HG03045 (cell line): ENCODE data around the gene RBMS3.

Experiments used
- ATAC-seq: cut with Tn5 transposase; IDR thresholded peaks from one replicate; pipeline ENCODE4 v1.9.1; 2021; ENCODE audit warnings: mild to moderate bottlenecking, moderate library complexity; ENCODE audit not compliant: unreplicated experiment

Gene RBMS3

GRCh38 chr3:29275309-29275708 lies 5.6 kb upstream of the RBMS3 start:
- ATAC-seq: no peak

DNA sequence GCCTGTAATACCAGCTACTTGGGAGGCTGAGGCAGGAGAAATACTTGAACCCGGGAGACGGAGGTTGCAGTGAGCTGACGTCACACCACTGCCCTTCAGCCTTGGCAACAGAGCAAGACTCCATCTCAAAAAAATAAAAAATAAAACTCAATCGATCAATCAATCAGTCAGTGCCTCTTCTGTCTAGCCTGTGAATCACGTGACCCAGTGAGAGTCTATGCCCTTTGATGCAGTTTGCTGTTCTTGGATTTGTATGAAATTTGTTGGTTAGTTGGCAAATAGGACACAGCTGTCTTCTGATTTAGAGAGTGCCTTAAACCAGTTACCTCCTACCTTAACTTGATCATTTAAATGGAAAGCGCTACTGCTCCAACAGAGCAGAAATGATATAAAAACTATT lies 3.6 kb upstream of the RBMS3 start:
- ATAC-seq: no peak

- no peak for ATAC-seq
Measured at GRCh38 chr3:29279286-29279685, 1.6 kb upstream of the RBMS3 start.

DNA sequence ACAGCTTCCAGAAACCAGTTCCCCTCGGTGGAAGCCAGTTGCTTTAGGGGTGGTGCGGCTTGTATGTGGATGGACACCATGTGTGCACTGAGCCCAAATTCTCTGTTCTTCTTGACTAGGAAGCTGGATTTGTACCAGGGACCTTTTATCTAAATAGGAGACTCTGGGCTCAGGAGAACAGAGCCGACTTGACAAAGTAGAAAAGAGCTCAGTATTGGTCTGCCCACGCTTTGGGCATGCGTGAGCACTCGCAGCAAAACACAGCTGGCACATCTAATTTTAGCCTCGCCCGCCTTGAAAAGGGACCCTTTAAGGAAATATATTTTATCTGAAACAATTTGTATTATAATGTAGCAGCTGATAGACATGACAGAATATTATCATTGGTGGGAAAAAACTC lies 1.1 kb upstream of the RBMS3 start:
- ATAC-seq: no peak

DNA sequence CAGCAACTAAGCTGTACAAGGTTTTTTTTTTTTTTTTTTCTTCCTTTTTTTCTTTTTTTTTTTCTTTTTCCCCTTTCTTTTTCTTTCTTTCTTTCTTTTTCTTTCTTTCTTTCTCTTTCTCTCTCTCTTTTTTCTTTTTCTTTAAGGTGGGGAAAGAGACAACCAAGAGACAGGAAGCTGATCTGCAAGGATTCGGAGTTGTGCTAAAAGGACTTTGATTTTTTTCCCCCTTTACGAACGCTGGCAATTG lies 148 bp downstream of the RBMS3 start:
- ATAC-seq: no peak

DNA sequence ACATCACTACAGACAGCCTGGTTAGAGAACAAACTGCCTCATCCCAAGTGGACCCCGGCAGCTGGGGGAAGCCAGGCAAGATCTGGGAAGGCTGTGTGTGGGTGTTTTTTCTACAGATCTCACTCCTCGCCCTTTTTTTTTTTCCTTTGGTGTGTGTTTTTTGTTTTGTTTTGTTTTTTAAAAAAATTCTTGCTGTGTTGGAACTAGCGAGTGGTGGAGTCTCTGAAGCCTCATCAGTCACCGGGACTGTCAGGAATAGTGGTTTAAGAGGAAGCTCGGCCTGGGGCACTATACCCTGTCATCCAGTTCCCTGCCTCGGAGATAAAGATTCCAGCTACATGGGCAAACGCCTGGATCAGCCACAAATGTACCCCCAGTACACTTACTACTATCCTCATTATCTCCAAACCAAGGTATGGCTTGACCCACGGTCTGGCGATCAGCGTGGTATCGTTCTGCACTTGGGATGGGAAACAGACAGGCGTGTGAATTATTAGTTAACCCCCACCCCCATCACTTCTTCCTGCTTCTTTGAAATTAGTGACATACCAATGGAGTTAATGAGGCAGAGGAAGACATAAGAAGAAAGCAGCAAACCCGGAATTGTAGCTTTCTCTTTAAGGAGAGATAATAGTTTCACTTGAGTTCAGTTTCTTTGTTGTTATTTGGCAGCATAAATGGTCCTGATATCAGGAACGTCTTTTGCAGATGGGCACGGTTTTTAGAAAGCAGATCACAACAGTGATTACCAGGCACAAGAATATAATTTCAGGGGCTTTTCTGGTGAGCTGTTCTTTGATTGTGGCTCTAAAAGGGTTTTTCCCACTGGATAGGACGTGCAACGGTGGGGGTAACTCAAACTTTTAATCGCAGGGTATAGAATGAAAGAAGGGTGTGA lies 722 bp downstream of the RBMS3 start:
- ATAC-seq: peak; percentile 74

GRCh38 chr3:29282427-29283230 lies 1.8 kb downstream of the RBMS3 start:
- ATAC-seq: no peak

DNA sequence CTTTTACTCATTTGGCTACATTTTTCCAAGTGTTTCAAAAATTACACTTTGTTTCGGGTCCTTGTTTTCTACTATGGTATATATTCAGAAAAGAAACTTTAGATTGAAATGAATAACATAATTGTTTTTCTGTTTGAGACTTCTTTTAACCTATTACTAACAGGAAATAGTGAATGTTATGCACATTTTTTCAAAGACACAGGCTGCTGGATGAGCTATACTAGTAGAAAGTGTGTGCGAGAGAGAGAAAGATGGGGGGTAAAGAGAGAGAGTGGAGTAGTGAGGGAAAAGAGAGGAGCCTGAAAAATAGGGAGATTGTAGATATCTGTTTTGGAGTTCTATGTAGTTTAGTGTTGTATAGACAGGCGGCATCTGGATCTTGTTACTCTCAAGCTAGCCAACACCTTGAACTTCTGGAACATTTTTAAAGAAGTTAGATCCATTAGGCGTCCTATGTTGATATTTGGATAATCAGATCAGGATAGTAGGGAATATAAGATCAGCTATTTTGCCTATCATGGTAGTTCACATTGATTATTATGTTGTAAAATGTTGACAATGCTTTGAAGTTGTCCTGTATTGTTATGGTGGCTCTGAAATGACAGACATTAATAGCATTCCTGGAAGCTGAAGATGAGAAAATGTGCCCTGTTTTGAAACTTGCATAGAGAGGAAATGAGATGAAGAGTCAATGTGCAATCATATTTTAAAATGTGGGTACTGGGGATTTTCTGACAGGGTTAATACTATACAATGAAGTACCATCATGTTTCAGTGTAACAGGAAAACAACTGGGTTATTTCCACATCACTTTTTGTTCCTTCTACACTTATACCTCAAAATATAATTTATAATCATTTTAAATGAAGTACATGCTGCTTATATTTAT lies 2.6 kb downstream of the RBMS3 start:
- ATAC-seq: no peak

DNA sequence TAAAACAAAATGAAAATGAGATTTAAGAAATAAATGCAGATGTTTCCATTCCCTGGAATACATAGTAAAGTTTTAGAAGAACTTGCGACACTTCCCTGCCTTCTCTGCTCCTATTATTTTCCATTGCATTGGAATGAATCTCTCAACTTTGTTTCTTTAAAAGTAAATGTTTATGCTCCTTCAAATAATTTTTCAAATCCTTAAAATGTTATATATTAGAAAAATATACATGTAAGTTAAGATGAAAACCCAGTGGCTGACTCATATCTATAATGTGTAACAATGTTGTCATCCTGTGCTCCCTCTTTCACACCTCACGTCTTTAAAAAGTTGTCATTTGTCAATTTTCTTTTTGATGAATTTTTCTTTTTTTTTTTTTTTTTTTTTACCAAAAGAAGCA lies 3.6 kb downstream of the RBMS3 start:
- ATAC-seq: no peak

DNA sequence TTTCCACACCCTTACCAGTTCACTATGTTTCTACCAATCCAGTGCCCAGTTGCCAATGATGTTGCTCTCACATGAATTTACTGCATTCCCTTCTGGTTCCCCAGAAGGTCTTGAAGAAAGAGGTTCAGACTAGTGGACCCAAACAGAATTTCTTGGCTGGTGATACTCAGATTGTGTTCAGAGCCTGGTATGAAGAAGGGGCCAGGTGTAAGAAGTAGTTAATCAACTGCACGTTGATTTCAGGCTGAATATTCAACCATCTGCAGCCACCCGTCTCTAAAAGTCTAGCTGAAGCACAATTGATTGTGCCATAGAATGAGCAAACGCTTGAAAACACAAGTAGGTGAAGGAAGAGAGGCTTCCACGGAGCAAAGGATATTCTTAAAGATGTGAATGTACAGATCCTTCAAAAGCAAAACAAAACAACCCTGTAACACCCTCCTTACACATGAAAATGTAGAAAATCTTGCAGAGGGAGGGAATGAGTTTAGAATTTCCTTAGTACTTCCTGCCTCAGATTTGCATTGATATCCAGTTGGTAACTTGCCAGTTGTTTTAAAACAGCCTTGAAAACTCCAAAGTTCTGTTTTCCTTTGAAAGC lies 4.7 kb downstream of the RBMS3 start:
- ATAC-seq: no peak

DNA sequence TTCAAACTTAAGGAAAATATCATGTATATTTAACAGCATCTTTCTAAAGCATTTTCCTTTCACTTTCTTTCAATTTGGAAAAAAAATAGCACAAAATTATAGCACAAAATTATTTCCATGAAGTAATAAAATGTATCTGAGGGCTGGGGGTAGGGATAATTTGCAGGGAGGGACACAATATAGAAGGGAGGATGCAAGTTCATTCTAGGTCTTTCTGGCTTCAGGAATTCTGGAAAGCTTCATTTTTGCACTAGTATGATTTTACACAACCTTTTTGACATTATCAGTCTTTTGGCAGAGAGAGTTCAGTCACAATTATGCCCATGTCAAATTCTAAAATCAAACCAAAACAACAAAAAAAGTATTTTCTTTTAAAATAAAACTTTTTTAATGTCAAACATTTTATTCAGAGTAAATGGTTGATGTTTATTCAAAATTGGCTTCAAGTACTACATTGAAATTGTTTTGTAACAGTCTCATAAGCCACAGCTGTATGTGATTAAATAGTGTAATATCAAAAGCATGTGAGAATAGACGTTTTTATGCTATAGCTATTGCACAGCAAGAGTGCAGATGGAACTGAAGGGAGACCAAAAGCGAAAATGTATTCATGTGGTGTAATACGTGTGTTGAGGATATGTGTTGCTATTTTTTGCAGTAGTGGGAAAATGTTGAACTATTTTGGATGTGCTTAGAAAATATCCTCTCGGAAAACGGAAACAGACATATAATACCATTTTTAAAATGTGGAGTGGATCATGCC lies 5.8 kb downstream of the RBMS3 start:
- no peak for ATAC-seq

DNA sequence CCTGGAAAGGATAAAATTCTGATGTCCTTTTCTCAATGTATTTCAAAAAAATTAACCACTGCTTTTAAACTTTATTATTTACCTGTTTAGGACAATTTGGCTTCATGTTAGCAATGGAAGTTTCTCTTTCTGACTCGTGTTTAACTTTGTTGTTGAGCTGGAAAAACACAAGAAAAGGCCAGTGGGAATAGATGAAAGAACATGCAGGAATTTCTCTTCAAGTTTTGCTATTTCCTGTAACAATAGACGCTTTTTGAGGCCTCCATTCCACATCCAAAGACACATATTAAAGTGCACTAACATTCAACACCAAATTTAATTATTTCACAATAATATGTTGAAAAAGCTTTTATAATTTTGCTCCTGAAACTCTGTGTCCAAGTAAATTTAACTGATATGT lies 9.7 kb downstream of the RBMS3 start:
- ATAC-seq: no peak

DNA sequence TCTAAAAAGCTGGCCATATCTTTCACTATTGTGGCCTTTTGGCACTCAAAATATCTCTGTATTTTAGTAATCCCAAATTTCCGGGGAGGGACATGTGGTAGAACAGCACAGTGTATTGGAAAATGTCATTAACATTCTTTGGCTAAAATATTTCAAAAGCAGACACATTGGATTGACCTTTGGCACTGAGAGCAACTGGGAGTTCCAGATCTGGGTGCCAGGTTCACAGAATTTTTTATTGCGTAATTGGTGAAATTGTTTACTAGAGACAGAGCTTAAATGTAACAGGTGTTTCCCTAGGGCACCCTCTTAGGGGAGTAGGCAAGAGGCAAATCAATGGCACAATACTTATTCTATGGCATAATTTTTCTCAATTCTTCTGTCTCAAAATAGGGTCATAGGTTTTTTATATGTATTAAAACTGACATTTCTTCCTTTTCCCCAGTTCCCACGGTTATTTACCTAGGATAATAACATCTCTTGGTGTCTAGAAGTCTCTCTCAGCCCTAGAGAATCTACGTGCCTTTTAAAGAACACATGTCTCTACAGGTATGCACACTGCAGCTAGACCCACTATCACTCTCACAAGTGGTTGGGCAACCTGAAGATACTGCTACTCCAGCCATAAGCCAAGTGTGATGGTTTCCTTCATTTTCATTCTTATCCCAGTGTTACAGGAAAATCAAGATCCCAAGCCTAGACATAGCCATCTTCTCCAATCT lies 10.6 kb downstream of the RBMS3 start:
- ATAC-seq: no peak

DNA sequence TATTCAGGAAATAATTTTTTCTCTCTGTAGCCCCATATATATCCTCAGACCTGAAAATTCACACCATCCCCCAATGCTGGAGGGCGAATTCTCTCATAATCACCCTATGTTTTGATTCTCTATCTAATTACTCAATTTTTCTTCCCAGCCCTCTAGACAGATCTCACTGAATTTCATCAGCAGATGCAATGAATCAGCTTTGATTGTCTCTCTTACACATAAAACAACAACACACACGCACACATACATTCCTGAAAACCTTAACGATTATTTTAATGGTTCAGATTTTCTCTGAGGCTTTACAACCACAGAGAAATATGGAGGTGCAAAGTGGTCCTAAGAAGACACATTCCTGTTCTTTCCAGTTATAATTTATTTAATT lies 11.1 kb downstream of the RBMS3 start:
- ATAC-seq: no peak

- no peak for ATAC-seq
Measured at GRCh38 chr3:29293421-29293820, 12.6 kb downstream of the RBMS3 start.

- ATAC-seq: no peak
Measured at GRCh38 chr3:29297998-29298397, 17.1 kb downstream of the RBMS3 start.

DNA sequence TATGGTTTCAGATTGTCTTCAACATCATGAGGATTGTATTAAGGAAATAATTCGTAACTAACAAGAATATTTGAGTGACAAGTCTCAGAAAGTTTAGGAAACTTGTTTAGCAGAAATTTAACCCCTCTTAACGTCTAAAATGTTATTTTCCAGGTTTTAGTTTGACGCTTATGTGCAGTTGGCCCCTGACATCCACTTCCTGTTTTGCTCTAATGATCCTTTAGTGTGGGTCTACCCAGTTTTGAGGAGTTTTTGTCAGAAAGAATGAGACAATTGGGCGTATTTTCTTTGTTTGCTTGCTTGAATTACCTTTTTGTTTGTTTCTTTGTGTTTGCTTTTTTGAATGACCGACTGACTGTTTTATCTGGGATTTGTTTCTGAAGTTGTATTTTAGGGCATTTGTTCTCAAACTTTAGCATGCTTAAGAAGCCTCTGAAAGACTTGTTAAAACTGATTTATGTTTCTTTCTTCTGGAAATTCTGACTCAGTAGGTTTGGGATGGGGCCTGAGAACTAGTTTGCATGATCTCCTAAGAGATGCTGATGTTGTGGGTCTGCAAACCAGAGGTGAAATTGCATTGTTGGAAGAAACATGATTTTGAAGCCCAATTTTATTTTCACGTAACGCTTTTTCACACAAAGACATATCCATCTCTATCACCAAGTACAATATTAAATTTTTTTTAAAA lies 20.6 kb downstream of the RBMS3 start:
- no peak for ATAC-seq

DNA sequence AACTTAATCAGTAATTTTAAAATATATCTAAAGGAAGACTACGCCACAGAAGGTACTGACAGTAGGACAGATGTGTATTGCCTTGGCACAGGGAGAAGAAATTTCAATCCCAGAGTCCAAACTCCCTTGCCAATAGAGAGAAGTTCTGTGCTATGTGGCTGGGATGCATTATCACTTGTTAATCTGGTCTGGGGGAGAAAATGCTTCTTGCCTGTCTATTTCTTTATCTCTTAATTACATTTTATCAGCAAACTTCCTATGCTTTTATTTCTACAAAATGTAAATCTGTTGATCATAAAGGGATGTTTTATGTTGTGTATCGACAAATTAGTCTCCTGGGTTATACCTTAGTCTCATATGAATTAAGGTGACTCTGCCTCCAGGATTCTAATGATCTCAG lies 21.7 kb downstream of the RBMS3 start:
- no peak for ATAC-seq

DNA sequence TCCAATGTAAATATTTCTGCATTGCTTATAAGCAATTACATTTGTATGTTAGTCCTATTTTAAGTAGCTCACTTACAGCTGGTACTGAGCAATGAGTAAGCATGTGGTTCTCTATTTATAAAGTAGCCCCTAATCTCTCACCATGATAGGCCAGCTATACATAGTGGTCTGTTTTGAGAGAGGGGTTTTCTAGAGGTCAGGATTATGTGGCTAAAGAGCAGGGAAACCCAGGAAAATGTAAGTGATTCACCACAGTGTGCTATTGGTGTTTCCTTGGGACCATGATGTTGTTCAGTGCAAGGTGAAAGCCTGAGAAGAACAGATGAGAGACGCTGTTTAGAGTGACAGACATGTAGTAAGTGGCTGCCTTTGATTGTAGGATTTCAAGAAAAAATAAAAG lies 26.4 kb downstream of the RBMS3 start:
- ATAC-seq: no peak
